Upper lobe of left lung (tissue), 4 donors: Measurements from ENCODE around the gene MTMR8.

Source experiments
- POLR2AphosphoS5 ChIP-seq, 2 donors: sonication (generic); formaldehyde crosslinking; IDR thresholded peaks; one replicate each; pipeline ENCODE4 v1.5.1; 2017; ENCODE audit warnings: antibody characterized with exemption in 2 of 2
- TF ChIP-seq, protein P1 (sequence below), 6 experiments: fragments of 450-650 bp in 4 of 6; fragments of 200-600 bp in 2 of 6; sonication (generic) in 2 of 6; IDR thresholded peaks; one replicate each; pipeline ENCODE4 v1.5.1; 2016 to 2019; ENCODE audit warnings: antibody characterized with exemption in 6 of 6

- TF ChIP-seq, protein P1, sequence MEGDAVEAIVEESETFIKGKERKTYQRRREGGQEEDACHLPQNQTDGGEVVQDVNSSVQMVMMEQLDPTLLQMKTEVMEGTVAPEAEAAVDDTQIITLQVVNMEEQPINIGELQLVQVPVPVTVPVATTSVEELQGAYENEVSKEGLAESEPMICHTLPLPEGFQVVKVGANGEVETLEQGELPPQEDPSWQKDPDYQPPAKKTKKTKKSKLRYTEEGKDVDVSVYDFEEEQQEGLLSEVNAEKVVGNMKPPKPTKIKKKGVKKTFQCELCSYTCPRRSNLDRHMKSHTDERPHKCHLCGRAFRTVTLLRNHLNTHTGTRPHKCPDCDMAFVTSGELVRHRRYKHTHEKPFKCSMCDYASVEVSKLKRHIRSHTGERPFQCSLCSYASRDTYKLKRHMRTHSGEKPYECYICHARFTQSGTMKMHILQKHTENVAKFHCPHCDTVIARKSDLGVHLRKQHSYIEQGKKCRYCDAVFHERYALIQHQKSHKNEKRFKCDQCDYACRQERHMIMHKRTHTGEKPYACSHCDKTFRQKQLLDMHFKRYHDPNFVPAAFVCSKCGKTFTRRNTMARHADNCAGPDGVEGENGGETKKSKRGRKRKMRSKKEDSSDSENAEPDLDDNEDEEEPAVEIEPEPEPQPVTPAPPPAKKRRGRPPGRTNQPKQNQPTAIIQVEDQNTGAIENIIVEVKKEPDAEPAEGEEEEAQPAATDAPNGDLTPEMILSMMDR (IDR thresholded peaks at IDR 0.05) = no peak
- TF ChIP-seq POLR2AphosphoS5 (IDR thresholded peaks at IDR 0.05) = no peak
Observed at GRCh38 chrX:64230123-64230970, 164.9 kb downstream of the MTMR8 start, which contains the start of gene ASB12.
